ENCODE measurements around the gene CNFN.

CNFN gene

DNA sequence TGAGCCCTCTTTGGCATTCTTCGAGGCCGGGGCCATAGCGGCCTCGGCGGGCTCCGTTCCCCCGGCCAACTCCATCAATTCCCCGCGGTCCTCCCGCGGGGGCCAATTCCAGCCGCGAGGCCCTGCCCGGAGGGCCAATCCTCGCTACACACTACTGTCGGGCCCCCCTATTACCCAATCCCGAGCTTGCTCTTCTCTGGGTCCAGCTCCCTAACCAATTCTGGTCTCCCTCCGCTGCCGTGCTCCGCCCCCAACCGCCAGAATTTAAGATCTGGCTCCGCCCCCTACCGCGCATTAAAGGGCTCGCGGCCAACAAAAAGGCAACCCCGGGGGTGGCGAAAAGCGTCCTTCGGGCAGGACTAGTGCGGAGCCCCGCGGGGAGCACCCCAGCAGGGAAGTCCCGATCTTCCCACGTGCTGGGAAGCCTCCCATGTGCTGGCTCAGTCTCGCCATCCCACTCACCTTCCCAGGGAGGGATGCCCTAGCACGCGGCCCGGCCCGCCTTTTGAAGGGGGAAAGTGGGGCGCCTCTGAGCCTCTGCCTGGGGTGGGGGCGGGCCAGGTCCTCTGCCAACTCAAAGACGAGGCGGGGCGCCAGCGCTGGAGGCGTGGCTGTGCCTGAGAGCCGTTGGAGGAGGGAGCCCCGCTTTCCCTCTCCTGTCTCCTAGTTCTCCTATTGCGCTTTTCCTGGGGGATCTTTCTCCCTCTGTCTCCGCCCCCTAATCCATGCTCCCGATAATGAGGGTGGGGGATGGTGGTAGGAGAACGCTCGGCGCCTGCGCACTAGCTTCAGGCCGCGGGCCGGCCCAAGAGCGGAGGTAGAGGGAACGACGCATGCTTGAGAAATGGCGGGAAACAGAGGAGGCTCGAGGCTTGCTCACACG is 33.6 kb upstream of the CNFN start:
- peak; percentile 99 for ATAC-seq
- TF ChIP-seq TOX (CRISPR knock-in tag; IDR thresholded peaks at IDR 0.05; ENCODE audit: borderline replicate concordance) (no peak), ISL1 (CRISPR knock-in tag; IDR thresholded peaks at IDR 0.05) (no peak), RARB (CRISPR knock-in tag; IDR thresholded peaks at IDR 0.05) (no peak), PPARA (CRISPR knock-in tag; IDR thresholded peaks at IDR 0.05; ENCODE audit: borderline replicate concordance) (no peak), ZNF8 (CRISPR knock-in tag; IDR thresholded peaks at IDR 0.05) (no peak), SNAI2 (CRISPR knock-in tag; IDR thresholded peaks at IDR 0.05) (no peak), BACH2 (CRISPR knock-in tag; IDR thresholded peaks at IDR 0.05; ENCODE audit: borderline replicate concordance) (no peak), ZC3H10 (CRISPR knock-in tag; IDR thresholded peaks at IDR 0.05) (no peak), ZFP3 (CRISPR knock-in tag; IDR thresholded peaks at IDR 0.05) (no peak), ZNF565 (CRISPR knock-in tag; conservative IDR thresholded peaks at IDR 0.05; ENCODE audit: low read depth) (no peak), GLIS3 (CRISPR knock-in tag; IDR thresholded peaks at IDR 0.05) (no peak)
- TF ChIP-seq, protein P1, sequence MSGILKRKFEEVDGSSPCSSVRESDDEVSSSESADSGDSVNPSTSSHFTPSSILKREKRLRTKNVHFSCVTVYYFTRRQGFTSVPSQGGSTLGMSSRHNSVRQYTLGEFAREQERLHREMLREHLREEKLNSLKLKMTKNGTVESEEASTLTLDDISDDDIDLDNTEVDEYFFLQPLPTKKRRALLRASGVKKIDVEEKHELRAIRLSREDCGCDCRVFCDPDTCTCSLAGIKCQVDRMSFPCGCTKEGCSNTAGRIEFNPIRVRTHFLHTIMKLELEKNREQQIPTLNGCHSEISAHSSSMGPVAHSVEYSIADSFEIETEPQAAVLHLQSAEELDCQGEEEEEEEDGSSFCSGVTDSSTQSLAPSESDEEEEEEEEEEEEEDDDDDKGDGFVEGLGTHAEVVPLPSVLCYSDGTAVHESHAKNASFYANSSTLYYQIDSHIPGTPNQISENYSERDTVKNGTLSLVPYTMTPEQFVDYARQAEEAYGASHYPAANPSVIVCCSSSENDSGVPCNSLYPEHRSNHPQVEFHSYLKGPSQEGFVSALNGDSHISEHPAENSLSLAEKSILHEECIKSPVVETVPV (CRISPR knock-in tag; IDR thresholded peaks at IDR 0.05): no peak
- TF ChIP-seq, protein P2, sequence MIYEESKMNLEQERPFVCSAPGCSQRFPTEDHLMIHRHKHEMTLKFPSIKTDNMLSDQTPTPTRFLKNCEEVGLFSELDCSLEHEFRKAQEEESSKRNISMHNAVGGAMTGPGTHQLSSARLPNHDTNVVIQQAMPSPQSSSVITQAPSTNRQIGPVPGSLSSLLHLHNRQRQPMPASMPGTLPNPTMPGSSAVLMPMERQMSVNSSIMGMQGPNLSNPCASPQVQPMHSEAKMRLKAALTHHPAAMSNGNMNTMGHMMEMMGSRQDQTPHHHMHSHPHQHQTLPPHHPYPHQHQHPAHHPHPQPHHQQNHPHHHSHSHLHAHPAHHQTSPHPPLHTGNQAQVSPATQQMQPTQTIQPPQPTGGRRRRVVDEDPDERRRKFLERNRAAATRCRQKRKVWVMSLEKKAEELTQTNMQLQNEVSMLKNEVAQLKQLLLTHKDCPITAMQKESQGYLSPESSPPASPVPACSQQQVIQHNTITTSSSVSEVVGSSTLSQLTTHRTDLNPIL (CRISPR knock-in tag; IDR thresholded peaks at IDR 0.05; ENCODE audit: low read depth): no peak

DNA sequence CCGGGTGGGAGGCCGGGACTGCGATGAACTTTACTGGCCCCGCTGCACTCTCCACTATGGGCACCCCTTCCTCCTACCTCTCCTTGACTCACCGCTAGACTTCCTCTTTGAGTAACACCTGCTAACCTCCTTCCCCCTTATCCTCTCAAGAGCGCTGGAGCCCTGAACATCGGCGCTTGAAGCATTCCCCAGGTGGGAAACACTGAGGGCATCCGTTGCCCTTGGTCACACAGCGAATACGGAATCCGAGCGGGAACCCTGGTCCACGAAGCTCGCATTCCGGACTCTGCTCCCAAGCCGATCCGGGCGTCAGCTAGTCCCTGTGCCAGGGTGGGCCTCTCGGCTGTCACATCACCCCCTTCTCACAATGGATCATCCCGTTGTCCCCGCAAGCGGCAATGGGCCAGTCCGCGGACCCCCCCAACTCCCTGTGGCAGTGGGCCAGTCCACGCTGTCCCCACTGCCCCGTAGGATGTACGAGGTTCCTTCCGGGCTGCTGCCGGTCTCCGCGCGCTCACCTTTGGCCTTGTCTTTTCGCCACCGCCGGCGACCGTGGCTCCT is 32.9 kb upstream of the CNFN start:
- peak; percentile 55 for ATAC-seq
- TF ChIP-seq CSDC2 (CRISPR knock-in tag; IDR thresholded peaks at IDR 0.05) (0 out of 2 replicates have a peak, but pooled peaks have one; percentile 66), ZNF565 (CRISPR knock-in tag; conservative IDR thresholded peaks at IDR 0.05; ENCODE audit: low read depth) (no peak)

DNA sequence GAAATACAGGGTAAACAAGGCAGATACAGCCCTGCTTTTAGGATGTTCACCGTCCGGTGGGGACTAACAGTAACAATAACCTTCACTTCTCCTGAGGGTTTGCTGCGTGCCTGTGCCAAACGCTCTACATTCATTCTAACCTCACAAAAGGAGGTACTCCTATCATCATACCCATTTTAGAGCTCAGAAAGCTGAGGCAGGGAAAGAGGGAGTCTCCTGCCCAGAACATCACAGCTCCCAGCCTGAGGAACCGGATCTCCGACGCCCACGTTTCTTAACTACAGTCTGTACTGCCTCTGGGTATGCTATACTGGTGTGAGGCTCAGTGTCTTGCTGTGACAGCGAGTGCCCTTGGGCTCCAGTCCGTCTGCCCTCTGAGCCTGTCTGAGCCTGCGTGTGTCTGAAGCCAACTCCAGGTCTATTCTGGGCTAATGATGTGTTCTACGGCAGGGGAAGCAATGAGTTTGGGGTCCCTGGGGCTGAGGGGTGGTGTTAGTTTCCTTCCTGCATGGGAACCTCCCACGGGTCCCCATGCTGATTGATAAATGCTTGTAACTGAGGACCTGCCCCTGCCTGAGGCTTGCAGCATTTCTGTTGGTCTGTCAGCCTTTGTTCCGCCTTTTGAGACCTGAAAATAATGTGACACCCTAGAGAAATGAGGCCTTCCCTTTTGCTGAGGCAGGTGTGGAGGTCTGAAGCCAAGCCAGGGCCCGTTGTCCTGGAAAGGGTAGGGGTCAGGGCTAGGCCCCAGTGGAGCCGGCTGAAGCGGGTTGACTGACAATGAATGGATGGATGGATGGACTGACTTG is 32.2 kb upstream of the CNFN start:
- ATAC-seq: no peak
- no peak for TF ChIP-seq BACH2 (CRISPR knock-in tag; IDR thresholded peaks at IDR 0.05; ENCODE audit: borderline replicate concordance)

DNA sequence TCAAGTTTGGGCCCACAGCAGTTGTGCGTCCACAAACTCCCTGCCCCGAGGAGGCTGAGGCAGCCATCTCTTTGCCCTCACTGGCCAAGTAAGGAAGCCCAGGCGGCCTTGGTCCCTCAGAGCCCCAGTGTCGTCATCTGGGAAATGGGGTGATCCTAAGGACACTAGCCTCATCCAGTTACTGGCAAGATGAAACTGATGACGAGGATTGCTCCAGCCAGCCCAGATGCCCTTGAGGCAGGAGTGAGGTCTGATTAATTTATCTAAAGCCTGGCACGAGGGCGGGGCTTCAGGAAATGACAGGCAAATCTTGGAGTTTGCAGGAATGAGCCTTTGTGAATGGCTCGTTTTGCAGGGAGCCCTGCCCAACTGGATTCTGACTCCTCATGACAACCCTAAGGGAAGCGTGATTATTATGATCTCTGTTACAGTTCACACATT is 31.5 kb upstream of the CNFN start:
- TF ChIP-seq, protein P1 (CRISPR knock-in tag; IDR thresholded peaks at IDR 0.05): no peak
- TF ChIP-seq, protein P3, sequence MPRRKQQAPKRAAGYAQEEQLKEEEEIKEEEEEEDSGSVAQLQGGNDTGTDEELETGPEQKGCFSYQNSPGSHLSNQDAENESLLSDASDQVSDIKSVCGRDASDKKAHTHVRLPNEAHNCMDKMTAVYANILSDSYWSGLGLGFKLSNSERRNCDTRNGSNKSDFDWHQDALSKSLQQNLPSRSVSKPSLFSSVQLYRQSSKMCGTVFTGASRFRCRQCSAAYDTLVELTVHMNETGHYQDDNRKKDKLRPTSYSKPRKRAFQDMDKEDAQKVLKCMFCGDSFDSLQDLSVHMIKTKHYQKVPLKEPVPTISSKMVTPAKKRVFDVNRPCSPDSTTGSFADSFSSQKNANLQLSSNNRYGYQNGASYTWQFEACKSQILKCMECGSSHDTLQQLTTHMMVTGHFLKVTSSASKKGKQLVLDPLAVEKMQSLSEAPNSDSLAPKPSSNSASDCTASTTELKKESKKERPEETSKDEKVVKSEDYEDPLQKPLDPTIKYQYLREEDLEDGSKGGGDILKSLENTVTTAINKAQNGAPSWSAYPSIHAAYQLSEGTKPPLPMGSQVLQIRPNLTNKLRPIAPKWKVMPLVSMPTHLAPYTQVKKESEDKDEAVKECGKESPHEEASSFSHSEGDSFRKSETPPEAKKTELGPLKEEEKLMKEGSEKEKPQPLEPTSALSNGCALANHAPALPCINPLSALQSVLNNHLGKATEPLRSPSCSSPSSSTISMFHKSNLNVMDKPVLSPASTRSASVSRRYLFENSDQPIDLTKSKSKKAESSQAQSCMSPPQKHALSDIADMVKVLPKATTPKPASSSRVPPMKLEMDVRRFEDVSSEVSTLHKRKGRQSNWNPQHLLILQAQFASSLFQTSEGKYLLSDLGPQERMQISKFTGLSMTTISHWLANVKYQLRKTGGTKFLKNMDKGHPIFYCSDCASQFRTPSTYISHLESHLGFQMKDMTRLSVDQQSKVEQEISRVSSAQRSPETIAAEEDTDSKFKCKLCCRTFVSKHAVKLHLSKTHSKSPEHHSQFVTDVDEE (CRISPR knock-in tag; IDR thresholded peaks at IDR 0.05): no peak
- TF ChIP-seq ZNF8 (CRISPR knock-in tag; IDR thresholded peaks at IDR 0.05): no peak
- TF ChIP-seq ESRRG (CRISPR knock-in tag; IDR thresholded peaks at IDR 0.05): no peak
- TF ChIP-seq ZFP3 (CRISPR knock-in tag; IDR thresholded peaks at IDR 0.05): no peak
- no peak for TF ChIP-seq CSDC2 (CRISPR knock-in tag; IDR thresholded peaks at IDR 0.05)
- TF ChIP-seq SNAI2 (CRISPR knock-in tag; IDR thresholded peaks at IDR 0.05): no peak
- no peak for TF ChIP-seq ZNF565 (CRISPR knock-in tag; conservative IDR thresholded peaks at IDR 0.05; ENCODE audit: low read depth)
- TF ChIP-seq TCF4 (CRISPR knock-in tag; IDR thresholded peaks at IDR 0.05; ENCODE audit: borderline replicate concordance): no peak
- no peak for TF ChIP-seq ZNF70 (CRISPR knock-in tag; IDR thresholded peaks at IDR 0.05)
- no peak for TF ChIP-seq PPARA (CRISPR knock-in tag; IDR thresholded peaks at IDR 0.05; ENCODE audit: borderline replicate concordance)
- no peak for TF ChIP-seq ZFP30 (CRISPR knock-in tag; IDR thresholded peaks at IDR 0.05)
- TF ChIP-seq, protein P4, sequence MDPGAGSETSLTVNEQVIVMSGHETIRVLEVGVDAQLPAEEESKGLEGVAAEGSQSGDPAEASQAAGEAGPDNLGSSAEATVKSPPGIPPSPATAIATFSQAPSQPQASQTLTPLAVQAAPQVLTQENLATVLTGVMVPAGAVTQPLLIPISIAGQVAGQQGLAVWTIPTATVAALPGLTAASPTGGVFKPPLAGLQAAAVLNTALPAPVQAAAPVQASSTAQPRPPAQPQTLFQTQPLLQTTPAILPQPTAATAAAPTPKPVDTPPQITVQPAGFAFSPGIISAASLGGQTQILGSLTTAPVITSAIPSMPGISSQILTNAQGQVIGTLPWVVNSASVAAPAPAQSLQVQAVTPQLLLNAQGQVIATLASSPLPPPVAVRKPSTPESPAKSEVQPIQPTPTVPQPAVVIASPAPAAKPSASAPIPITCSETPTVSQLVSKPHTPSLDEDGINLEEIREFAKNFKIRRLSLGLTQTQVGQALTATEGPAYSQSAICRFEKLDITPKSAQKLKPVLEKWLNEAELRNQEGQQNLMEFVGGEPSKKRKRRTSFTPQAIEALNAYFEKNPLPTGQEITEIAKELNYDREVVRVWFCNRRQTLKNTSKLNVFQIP (CRISPR knock-in tag; IDR thresholded peaks at IDR 0.05; ENCODE audit: borderline replicate concordance, low read depth): no peak
- TF ChIP-seq, protein P5, sequence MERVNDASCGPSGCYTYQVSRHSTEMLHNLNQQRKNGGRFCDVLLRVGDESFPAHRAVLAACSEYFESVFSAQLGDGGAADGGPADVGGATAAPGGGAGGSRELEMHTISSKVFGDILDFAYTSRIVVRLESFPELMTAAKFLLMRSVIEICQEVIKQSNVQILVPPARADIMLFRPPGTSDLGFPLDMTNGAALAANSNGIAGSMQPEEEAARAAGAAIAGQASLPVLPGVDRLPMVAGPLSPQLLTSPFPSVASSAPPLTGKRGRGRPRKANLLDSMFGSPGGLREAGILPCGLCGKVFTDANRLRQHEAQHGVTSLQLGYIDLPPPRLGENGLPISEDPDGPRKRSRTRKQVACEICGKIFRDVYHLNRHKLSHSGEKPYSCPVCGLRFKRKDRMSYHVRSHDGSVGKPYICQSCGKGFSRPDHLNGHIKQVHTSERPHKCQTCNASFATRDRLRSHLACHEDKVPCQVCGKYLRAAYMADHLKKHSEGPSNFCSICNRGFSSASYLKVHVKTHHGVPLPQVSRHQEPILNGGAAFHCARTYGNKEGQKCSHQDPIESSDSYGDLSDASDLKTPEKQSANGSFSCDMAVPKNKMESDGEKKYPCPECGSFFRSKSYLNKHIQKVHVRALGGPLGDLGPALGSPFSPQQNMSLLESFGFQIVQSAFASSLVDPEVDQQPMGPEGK (CRISPR knock-in tag; IDR thresholded peaks at IDR 0.05; ENCODE audit: borderline replicate concordance): no peak
- no peak for TF ChIP-seq RARB (CRISPR knock-in tag; IDR thresholded peaks at IDR 0.05)
- ATAC-seq: no peak
